CD4-positive, alpha-beta T cell treated with Interleukin-15 for 1 hour (primary cell): ENCODE results near the gene SLC26A6.
A peak's percentile ranks its signal among the peaks of the same experiment; 100 is the strongest.

Source experiments
- DNase-seq: peaks from one replicate; pipeline ENCODE4 v3.0.0-alpha.2; 2020

Gene SLC26A6, protein sequence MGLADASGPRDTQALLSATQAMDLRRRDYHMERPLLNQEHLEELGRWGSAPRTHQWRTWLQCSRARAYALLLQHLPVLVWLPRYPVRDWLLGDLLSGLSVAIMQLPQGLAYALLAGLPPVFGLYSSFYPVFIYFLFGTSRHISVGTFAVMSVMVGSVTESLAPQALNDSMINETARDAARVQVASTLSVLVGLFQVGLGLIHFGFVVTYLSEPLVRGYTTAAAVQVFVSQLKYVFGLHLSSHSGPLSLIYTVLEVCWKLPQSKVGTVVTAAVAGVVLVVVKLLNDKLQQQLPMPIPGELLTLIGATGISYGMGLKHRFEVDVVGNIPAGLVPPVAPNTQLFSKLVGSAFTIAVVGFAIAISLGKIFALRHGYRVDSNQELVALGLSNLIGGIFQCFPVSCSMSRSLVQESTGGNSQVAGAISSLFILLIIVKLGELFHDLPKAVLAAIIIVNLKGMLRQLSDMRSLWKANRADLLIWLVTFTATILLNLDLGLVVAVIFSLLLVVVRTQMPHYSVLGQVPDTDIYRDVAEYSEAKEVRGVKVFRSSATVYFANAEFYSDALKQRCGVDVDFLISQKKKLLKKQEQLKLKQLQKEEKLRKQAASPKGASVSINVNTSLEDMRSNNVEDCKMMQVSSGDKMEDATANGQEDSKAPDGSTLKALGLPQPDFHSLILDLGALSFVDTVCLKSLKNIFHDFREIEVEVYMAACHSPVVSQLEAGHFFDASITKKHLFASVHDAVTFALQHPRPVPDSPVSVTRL

DNA sequence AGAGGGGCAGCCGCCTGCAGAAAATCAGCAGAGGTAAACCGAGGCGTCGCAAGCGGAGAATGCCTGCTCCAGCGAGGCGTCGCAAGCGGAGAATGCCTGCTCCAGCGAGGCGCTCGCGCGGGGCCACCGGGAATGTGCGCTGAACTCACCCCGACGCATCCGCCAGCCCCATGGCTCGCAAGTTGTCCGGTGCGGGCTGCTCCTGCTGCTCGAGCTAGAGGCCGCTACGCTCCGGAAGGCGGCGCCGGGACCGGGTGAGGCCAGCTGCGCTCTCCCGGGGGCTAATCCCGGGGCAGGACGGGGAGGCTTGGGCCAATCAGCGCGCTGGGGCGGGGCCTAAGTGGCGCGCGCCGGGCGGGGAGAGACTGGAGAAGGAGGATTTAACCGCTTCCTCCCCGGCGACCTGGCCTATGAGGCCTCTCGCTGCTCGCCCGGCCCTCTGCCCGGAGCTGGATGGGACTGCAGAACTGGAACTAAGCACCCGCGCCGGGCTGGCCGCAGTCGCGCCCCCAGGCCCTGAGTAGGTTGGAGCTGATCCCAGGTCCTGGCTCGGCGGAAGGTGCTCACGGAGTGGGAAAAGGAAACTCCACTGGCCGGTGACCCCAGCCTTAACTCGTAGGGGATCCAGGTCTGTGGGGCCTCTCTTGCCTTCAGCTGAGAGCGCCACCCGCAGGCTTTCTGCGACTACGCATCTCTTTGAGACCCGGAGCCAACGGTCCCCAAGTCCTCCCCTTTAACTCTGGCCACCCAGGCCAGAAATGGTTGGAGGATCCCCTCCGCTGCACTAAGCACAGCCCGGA, at the start of gene SLC26A6:
Gene SLC26A6 (minus strand): TSS at position 240 of the 800 bp plus-strand sequence. CDS start 68 bp downstream, at position 172.
- peak; percentile 91 for DNase-seq

GRCh38 chr3:48684480-48685143, 49.4 kb upstream of the SLC26A6 start:
- DNase-seq, result no peak

- DNase-seq, result no peak
Observed at GRCh38 chr3:48684054-48684349, 48.7 kb upstream of the SLC26A6 start.

- no peak for DNase-seq
Observed at GRCh38 chr3:48682786-48683185, 47.5 kb upstream of the SLC26A6 start.

DNA sequence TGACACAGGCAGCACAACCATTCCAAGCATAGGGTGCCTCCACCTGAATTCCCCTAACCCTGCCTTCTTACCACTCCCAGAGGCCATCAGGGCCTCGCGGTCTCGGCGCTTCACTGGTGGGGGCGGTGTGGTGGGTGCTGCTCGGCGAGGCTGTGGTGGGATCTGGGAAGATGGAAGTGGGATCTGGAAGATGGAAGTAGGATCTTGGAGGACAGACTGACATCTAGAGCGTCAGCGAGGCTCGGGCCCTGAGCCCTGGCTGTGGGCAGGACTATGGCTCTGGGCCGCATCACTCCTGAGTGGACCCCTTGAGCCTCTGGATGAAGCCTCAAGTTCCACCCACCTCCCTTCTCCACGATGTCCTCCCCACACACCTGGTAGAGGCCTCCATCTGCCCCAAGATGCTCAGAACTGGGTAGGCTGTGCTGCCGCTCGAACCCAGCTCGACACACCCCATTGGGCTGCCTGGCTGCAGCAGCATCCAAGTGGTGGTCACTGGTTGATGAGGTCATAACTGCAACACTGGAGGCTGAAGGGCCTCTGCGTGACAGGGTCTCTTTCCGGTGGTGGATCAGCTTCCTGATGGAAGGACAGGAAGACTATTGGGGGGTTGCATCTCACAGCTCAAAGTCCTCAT, 46.8 kb upstream of the SLC26A6 start:
- no peak for DNase-seq

DNA sequence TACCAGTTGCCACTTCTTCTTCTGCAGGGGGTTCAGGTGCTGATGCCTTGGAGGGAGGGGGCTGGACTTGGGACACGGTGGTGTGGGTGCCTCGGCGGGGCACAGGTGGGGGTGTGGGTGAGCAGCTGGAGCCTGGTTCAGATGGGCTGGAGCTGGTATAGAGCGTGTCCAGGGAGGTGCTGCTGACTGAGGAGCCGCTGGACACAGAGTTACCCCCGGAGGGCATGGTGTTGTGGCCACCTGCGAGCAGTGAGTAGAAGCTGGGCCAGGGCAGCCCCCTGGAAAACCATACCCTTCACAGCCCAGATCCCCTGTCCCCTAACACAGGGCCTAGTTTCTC, 46.2 kb upstream of the SLC26A6 start:
- no peak for DNase-seq

- no peak for DNase-seq
Observed at GRCh38 chr3:48680811-48681540, 45.7 kb upstream of the SLC26A6 start.

DNA sequence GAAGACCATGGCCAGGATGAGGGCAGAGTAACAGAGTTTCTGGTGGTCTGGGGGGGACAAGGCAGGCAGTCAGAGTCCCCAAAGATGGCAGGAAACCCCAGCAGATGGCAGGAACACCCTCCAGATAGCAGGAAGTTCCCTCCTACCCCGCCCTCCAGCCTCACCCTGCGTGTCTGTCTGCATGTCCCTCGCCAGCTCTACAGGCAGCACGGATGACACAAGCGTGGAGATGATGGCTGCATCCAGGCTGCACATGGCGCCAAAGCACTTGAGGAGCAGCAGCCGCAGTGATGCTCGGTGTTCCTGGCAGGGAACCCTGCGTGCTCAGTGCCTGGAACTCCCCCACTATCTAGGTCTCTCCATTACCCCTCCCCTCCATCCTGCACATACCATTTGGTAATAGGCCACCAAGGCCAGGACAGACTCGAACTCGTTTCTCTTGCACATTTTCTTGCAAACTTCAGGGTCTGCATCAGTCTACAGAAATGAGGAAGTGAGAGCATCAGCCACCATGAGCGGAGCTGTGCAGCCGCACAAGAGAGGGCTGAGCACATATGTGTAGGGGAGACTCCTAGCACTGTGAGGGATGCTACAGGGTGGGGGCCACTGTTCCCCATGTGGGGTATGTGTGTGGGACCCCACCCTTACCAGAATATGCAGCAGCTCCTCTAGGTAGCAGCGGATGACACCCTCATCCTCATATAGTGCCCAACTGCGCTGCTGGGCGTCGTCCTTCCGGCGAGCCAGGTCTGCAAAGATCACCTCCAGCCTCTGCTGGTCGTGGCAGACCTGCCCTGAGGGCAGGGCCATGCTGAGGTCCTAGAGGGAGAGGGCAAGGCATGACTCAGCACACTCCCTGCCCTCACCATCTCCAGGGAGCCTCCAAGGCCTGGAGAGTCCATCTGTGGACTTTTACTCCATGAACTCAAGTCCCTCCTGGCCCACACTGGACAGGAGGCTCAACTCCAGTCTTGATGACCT, 44.4 kb upstream of the SLC26A6 start:
- DNase-seq, result no peak

GRCh38 chr3:48678566-48679380, 43.5 kb upstream of the SLC26A6 start:
- DNase-seq, result no peak

DNA sequence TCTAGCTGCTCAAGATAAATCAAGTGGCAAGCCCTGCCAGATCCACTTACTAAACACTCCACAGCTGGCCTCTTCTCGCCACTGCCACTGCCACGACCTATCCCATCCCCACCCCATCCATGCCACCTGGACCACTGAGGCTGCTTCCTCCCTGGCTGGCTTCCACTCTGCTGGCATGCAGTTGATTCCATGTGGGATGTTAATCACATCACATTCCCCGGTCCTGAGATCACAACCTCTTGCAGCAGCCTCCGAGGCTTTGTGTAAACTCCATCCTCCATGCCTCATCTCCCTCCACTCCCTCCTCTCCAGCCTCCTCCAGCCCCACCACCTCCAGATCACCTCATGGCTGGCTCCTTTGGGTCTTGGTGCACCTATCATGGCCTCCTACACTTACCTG, 42.8 kb upstream of the SLC26A6 start:
- DNase-seq, result no peak

GRCh38 chr3:48674505-48674904, 39.2 kb upstream of the SLC26A6 start:
- DNase-seq, result no peak

- no peak for DNase-seq
Observed at GRCh38 chr3:48672522-48672921, 37.3 kb upstream of the SLC26A6 start.

- DNase-seq, result no peak
Observed at GRCh38 chr3:48664929-48665328, 29.7 kb upstream of the SLC26A6 start.

- no peak for DNase-seq
Observed at GRCh38 chr3:48664313-48664644, 29.0 kb upstream of the SLC26A6 start.

- DNase-seq, result peak; percentile 91
Observed at GRCh38 chr3:48663489-48664312, 28.4 kb upstream of the SLC26A6 start.

DNA sequence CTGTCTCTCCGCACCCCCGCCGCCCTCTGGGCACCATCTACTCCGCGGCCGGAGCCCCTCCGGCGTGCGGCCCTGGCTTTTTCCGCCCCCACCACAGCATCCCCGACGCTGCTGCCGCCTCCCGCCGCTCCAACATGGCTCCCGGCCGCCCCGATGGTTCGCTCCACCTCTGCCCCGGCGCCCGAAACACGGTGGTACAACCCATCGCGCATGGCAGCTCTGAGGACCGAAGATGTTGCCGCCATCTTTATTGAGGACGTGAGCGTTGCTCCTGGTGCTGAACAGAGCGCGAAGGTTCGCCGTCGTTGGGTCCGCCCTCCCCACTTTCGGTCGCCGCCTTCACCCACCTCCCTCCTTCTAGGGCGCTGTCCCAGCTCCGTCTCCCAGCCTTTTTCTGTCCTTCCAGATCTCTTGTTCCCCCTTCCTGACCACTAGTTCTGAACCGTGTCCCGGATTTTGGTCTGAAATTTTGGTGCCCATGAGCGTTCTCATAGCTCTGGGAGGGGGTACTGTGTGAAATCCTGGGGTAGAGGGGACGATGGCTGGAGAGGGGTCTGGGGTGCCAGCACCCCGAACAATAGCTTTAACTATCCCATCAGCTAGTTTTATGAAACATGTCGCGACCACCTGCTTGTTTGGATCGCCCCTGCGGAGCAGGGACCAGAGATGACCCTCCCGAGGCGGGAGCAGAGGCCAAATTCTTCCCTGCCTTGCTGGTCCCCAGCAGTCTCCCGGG, 27.7 kb upstream of the SLC26A6 start, which contains the start of gene CELSR3:
Gene CELSR3 (minus strand): TSS at position 134 of the 736 bp plus-strand sequence. CDS start 252 bp downstream, outside the sequence.
- DNase-seq, result peak; percentile 61

- no peak for DNase-seq
Observed at GRCh38 chr3:48662145-48662752, 27.0 kb upstream of the SLC26A6 start.
